ENCODE results near the gene SPECC1. TPM values are rescaled to one million over a fixed set of nuclear protein-coding genes. Genes with fewer than 3 reads are reported as not detected.
"Not testable (repeated sequence)": the region's sequence is repeated elsewhere in the genome, so short reads cannot be mapped to it uniquely, and the experiment has no call there.

The SPECC1 gene
- total RNA-seq, 1 experiment from 2014 or later = 128 TPM

- Histone ChIP-seq H3K27ac (no peak overlapping the region), H3K4me1 (replicated peaks; ENCODE audit: insufficient read depth) (no peaks in the 10 kb centered on the region), H3F3A (ENCODE audit: insufficient read depth, low read depth) (no peaks in the 10 kb centered on the region), H3K27me3 (ENCODE audit: insufficient read depth, low read depth) (no peaks in the 10 kb centered on the region), H2AFZ (no peak overlapping the region), H3K9me2 (ENCODE audit: insufficient read depth) (no peaks in the 10 kb centered on the region), H3K36me3 (ENCODE audit: low read depth) (no peaks in the 10 kb centered on the region), H3K4me2 (no peak overlapping the region), H3K79me2 (ENCODE audit: low read depth) (no peaks in the 10 kb centered on the region), H3K4me3 (no peak overlapping the region), H3K9me3 (ENCODE audit: insufficient read depth, low read depth) (no peaks in the 10 kb centered on the region), H4K20me1 (ENCODE audit: insufficient read depth) (no peaks in the 10 kb centered on the region)
- TF ChIP-seq, protein P1, sequence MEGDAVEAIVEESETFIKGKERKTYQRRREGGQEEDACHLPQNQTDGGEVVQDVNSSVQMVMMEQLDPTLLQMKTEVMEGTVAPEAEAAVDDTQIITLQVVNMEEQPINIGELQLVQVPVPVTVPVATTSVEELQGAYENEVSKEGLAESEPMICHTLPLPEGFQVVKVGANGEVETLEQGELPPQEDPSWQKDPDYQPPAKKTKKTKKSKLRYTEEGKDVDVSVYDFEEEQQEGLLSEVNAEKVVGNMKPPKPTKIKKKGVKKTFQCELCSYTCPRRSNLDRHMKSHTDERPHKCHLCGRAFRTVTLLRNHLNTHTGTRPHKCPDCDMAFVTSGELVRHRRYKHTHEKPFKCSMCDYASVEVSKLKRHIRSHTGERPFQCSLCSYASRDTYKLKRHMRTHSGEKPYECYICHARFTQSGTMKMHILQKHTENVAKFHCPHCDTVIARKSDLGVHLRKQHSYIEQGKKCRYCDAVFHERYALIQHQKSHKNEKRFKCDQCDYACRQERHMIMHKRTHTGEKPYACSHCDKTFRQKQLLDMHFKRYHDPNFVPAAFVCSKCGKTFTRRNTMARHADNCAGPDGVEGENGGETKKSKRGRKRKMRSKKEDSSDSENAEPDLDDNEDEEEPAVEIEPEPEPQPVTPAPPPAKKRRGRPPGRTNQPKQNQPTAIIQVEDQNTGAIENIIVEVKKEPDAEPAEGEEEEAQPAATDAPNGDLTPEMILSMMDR (conservative IDR thresholded peaks at IDR 0.05) = no peak
- TF ChIP-seq EZH2 (IDR thresholded peaks at IDR 0.05; ENCODE audit: low read depth) = no peak
- no TSS peak for BruUV-seq (replicated peaks)
- no peak for DNase-seq
- ChIA-PET CTCF (interaction anchor here (0.6 kb wide), 1 partner anchor 88 kb away, joined by 3 read pairs; no protein-coding TSS in a partner anchor), POLR2A (ENCODE audit: unreplicated experiment) (no interaction called here)
- intact Hi-C loops (cut with micrococcal nuclease; ENCODE audit: unreplicated experiment) = no loop called here
Measured at GRCh38 chr17:20074001-20074400, 64.8 kb downstream of the SPECC1 start.

DNA sequence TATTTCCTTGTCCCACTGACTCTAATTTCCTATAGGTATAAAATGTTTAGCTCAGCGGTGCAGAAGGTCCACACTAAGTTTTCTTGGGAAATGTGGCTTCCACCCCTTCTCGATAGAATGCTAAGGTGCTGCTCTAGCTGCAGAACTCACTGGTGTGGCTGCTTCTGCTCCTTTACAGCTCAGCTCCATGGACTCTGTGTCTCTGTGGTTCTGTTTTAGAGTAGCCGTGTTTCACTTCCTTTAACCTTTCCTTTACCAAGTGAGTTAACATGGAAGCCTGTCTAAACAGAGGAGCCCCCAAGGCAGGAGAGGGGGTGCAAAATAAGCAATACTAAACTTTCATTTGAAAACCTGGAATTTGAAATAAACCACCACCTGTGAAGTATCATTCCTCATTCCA, 65.3 kb downstream of the SPECC1 start:
- Histone ChIP-seq H3K79me2 (ENCODE audit: low read depth) (no peaks in the 10 kb centered on the region), H4K20me1 (ENCODE audit: insufficient read depth) (no peaks in the 10 kb centered on the region), H3K27me3 (ENCODE audit: insufficient read depth, low read depth) (no peaks in the 10 kb centered on the region), H3F3A (ENCODE audit: insufficient read depth, low read depth) (no peaks in the 10 kb centered on the region), H3K4me3 (no peak overlapping the region), H3K4me2 (no peak overlapping the region), H3K27ac (no peak overlapping the region), H3K9me2 (ENCODE audit: insufficient read depth) (no peaks in the 10 kb centered on the region), H3K9me3 (ENCODE audit: insufficient read depth, low read depth) (no peaks in the 10 kb centered on the region), H3K36me3 (ENCODE audit: low read depth) (no peaks in the 10 kb centered on the region), H2AFZ (no peak overlapping the region), H3K4me1 (replicated peaks; ENCODE audit: insufficient read depth) (no peaks in the 10 kb centered on the region)
- TF ChIP-seq, protein P1 (conservative IDR thresholded peaks at IDR 0.05) = no peak
- no peak for TF ChIP-seq EZH2 (IDR thresholded peaks at IDR 0.05; ENCODE audit: low read depth)
- no peak for DNase-seq
- no TSS peak for BruUV-seq (replicated peaks)
- intact Hi-C loops (cut with micrococcal nuclease; ENCODE audit: unreplicated experiment) = no loop called here
- POLR2A ChIA-PET (ENCODE audit: unreplicated experiment) = no interaction called here
- CTCF ChIA-PET = interaction anchor here (1.1 kb wide), 1 partner anchor 66 kb away, joined by 4 read pairs; no protein-coding TSS in a partner anchor

- H2AFZ ChIP-seq; H3K9me2 ChIP-seq (ENCODE audit: insufficient read depth); POLR2A ChIA-PET (ENCODE audit: unreplicated experiment); intact Hi-C loops (cut with micrococcal nuclease; ENCODE audit: unreplicated experiment); H3K4me1 ChIP-seq (replicated peaks; ENCODE audit: insufficient read depth); H3K27me3 ChIP-seq (ENCODE audit: insufficient read depth, low read depth); H4K20me1 ChIP-seq (ENCODE audit: insufficient read depth); H3F3A ChIP-seq (ENCODE audit: insufficient read depth, low read depth); H3K36me3 ChIP-seq (ENCODE audit: low read depth); H3K9me3 ChIP-seq (ENCODE audit: insufficient read depth, low read depth); DNase-seq; H3K27ac ChIP-seq; H3K4me3 ChIP-seq; H3K4me2 ChIP-seq; H3K79me2 ChIP-seq (ENCODE audit: low read depth); BruUV-seq (replicated peaks): not testable (repeated sequence)
- CTCF ChIA-PET = interaction anchor here (0.5 to 1.2 kb wide), 2 partner anchors 66 to 831 kb away, joined by 3 to 16 read pairs; no protein-coding TSS in a partner anchor
Measured at GRCh38 chr17:20076137-20076536, 67.0 kb downstream of the SPECC1 start.

DNA sequence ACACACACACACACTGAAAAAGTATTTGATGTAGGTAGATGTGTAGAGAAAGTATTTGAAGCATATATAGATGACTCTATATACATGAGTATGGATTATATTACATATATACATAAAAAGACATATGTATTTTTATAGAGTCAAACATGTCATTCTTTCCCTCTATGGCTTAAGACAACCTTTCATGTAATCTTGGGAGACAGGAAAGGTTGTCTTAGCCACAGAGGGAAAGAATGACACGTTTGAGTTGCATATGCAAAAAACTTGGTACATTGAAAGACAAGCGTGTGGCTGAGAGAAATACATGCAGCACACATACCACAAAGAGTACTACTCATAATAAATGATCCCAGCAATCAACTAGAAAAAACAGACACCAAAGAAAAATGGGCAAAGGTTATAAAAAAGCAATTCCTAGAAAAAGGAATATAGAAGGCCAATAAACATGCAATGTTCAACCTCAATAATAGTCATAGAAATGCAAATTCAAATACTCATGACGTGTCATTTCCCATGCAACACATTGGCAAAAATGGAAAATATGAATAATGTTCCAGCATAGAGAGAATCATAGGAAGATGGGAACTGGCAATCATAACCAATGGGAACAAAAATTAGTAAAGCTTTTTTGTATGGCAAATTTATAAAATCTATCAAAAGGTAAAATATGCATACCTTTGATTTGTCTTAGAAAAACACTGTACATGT, 69.0 kb downstream of the SPECC1 start:
- no peaks in the 10 kb centered on the region for H3K79me2 ChIP-seq (ENCODE audit: low read depth)
- no peaks in the 10 kb centered on the region for H3K27me3 ChIP-seq (ENCODE audit: insufficient read depth, low read depth)
- H3K4me3 ChIP-seq = no peak overlapping the region
- BruUV-seq (replicated peaks) = no TSS peak
- ChIA-PET POLR2A (ENCODE audit: unreplicated experiment) (no interaction called here), CTCF (no interaction called here)
- no peak for TF ChIP-seq EZH2 (IDR thresholded peaks at IDR 0.05; ENCODE audit: low read depth)
- TF ChIP-seq, protein P1 (conservative IDR thresholded peaks at IDR 0.05) = no peak
- H3K9me2 ChIP-seq (ENCODE audit: insufficient read depth) = no peaks in the 10 kb centered on the region
- no peak overlapping the region for H3K4me2 ChIP-seq
- no peak overlapping the region for H2AFZ ChIP-seq
- intact Hi-C loops (cut with micrococcal nuclease; ENCODE audit: unreplicated experiment) = no loop called here
- DNase-seq = no peak
- H3K27ac ChIP-seq = no peak overlapping the region
- no peaks in the 10 kb centered on the region for H3K36me3 ChIP-seq (ENCODE audit: low read depth)
- no peaks in the 10 kb centered on the region for H3K4me1 ChIP-seq (replicated peaks; ENCODE audit: insufficient read depth)
- H3K9me3 ChIP-seq (ENCODE audit: insufficient read depth, low read depth) = no peaks in the 10 kb centered on the region
- H4K20me1 ChIP-seq (ENCODE audit: insufficient read depth) = no peaks in the 10 kb centered on the region
- H3F3A ChIP-seq (ENCODE audit: insufficient read depth, low read depth) = no peaks in the 10 kb centered on the region

Measured in PC-9 (cell line).